Ecto neural progenitor cell (in vitro differentiated cells): ENCODE measurements around the gene TSPAN10.
A peak's percentile ranks its signal among the peaks of the same experiment; 100 is the strongest.

Experiments
- DNase-seq: peaks from one replicate; pipeline ENCODE4 v3.0.0-alpha.2; 2018; ENCODE audit warnings: low spot score

TSPAN10 gene

GRCh38 chr17:81635431-81635830 lies 1.6 kb upstream of the TSPAN10 start:
- DNase-seq, result no peak

- no peak for DNase-seq
Observed at GRCh38 chr17:81635973-81636504, 957 bp upstream of the TSPAN10 start.

- DNase-seq, result no peak
Observed at GRCh38 chr17:81638683-81639082, 1.7 kb downstream of the TSPAN10 start.

- DNase-seq, result no peak
Observed at GRCh38 chr17:81640011-81640410, 3.0 kb downstream of the TSPAN10 start.

- peak; percentile 53 for DNase-seq
Observed at GRCh38 chr17:81641825-81642489, 5.0 kb downstream of the TSPAN10 start.

GRCh38 chr17:81644496-81644895 lies 7.5 kb downstream of the TSPAN10 start:
- DNase-seq, result no peak

GRCh38 chr17:81644976-81645952 lies 8.3 kb downstream of the TSPAN10 start:
- DNase-seq, result no peak

GRCh38 chr17:81646869-81647600 lies 10.0 kb downstream of the TSPAN10 start:
- no peak for DNase-seq

- DNase-seq, result no peak
Observed at GRCh38 chr17:81647640-81648012, 10.6 kb downstream of the TSPAN10 start.

GRCh38 chr17:81648013-81648706 lies 11.2 kb downstream of the TSPAN10 start:
- peak; percentile 52 for DNase-seq

GRCh38 chr17:81648707-81649085 lies 11.7 kb downstream of the TSPAN10 start:
- DNase-seq, result no peak

GRCh38 chr17:81650951-81651350 lies 14.0 kb downstream of the TSPAN10 start:
- DNase-seq, result peak; percentile 47

- no peak for DNase-seq
Observed at GRCh38 chr17:81651692-81652091, 14.7 kb downstream of the TSPAN10 start.

- peak; percentile 49 for DNase-seq
Observed at GRCh38 chr17:81652906-81653771, 16.1 kb downstream of the TSPAN10 start.

- peak; percentile 59 for DNase-seq
Observed at GRCh38 chr17:81655378-81656117, 18.6 kb downstream of the TSPAN10 start.

- no peak for DNase-seq
Observed at GRCh38 chr17:81656118-81656743, 19.2 kb downstream of the TSPAN10 start, which contains the start of gene PDE6G. TSS of gene PDE6G (minus strand) at chr17:81656542. CDS start at chr17:81653305, 3,237 bp downstream.

- DNase-seq, result no peak
Observed at GRCh38 chr17:81656835-81657234, 19.8 kb downstream of the TSPAN10 start.

GRCh38 chr17:81659038-81659437 lies 22.0 kb downstream of the TSPAN10 start:
- DNase-seq, result no peak

GRCh38 chr17:81660441-81660840 lies 23.4 kb downstream of the TSPAN10 start:
- DNase-seq, result no peak
